AG04449 (cell line): ENCODE data around the gene SLTM.
"Not testable (repeated sequence)": the region's sequence is repeated elsewhere in the genome, so short reads cannot be mapped to it uniquely, and the experiment has no call there.

Experiments used
- CTCF ChIA-PET: fragments of 350-600 bp; formaldehyde crosslinking; extraction: SDS; loops from one replicate; lab custom pipeline; 2021; ENCODE audit warnings: antibody characterized with exemption; lab: Yijun Ruan, JAX
- POLR2A ChIA-PET: fragments of 400-600, 350-600 bp; formaldehyde crosslinking; extraction: SDS; loops from one replicate; lab custom pipeline; 2020; ENCODE audit warnings: antibody characterized with exemption, inconsistent platforms; lab: Yijun Ruan, JAX
- DNase-seq: peaks from one replicate; pipeline ENCODE4 v3.0.0-alpha.2; 2010; ENCODE audit warnings: low read depth, low spot score
- H3K4me3 ChIP-seq: 2 replicates; pipeline ENCODE4 v1.5.1; 2011; ENCODE audit warnings: low read depth, mild to moderate bottlenecking, control low read depth, low read length
- CTCF ChIP-seq: IDR thresholded peaks from one replicate; pipeline ENCODE4 v1.5.1; 2011; ENCODE audit warnings: mild to moderate bottlenecking, moderate library complexity, low read length, control low read depth, inconsistent platforms; ENCODE audit not compliant: insufficient read depth; ENCODE audit errors: missing control alignments

The SLTM gene

GRCh38 chr15:58952751-58953150 lies 19.3 kb upstream of the SLTM start:
- CTCF ChIA-PET = interaction anchor here (1.7 to 1.8 kb wide), 2 partner anchors 18 to 576 kb away, joined by 4 to 6 read pairs; no protein-coding TSS in a partner anchor
- POLR2A ChIA-PET = interaction anchor here (1.3 kb wide), 1 partner anchor 9 kb away, joined by 4 read pairs; no protein-coding TSS in a partner anchor
- no peak for DNase-seq
- H3K4me3 ChIP-seq = no peak overlapping the region
- no peak for TF ChIP-seq CTCF

- no peak for TF ChIP-seq CTCF
- peak; percentile 40 for DNase-seq
- POLR2A ChIA-PET = no interaction called here
- CTCF ChIA-PET = interaction anchor here (0.8 to 1.7 kb wide), 2 partner anchors 542 to 577 kb away, joined by 3 to 6 read pairs; no protein-coding TSS in a partner anchor
- no peak overlapping the region for H3K4me3 ChIP-seq
Measured at GRCh38 chr15:58951388-58952007, 18.0 kb upstream of the SLTM start.

- CTCF ChIA-PET = no interaction called here
- H3K4me3 ChIP-seq = no peak overlapping the region
- DNase-seq = no peak
- POLR2A ChIA-PET = no interaction called here
- TF ChIP-seq CTCF = no peak
Measured at GRCh38 chr15:58947179-58947578, 13.7 kb upstream of the SLTM start.

GRCh38 chr15:58934974-58935373 lies 1.5 kb upstream of the SLTM start:
- POLR2A ChIA-PET = not testable (repeated sequence)
- CTCF ChIA-PET = interaction anchor here (0.9 to 2.0 kb wide), 3 partner anchors 18 to 114 kb away, joined by 3 to 4 read pairs (median 3); no protein-coding TSS in a partner anchor

GRCh38 chr15:58934521-58934920 lies 1.0 kb upstream of the SLTM start:
- ChIA-PET POLR2A (no interaction called here), CTCF (interaction anchor here (0.9 to 2.0 kb wide), 4 partner anchors 14 to 114 kb away, joined by 3 to 4 read pairs (median 3); no protein-coding TSS in a partner anchor)
- no peak for DNase-seq
- no peak overlapping the region for H3K4me3 ChIP-seq
- no peak for TF ChIP-seq CTCF

More at GRCh38 chr15:58934974-58935373, 1.5 kb upstream of the SLTM start:
- H3K4me3 ChIP-seq, DNase-seq: not testable (repeated sequence)

- no peak for DNase-seq
- POLR2A ChIA-PET = no interaction called here
- H3K4me3 ChIP-seq = peak overlapping the region; percentile 80
- CTCF ChIA-PET = interaction anchor here (0.9 to 2.0 kb wide), 4 partner anchors 14 to 114 kb away, joined by 3 to 4 read pairs (median 3); no protein-coding TSS in a partner anchor
- TF ChIP-seq CTCF = no peak
Measured at GRCh38 chr15:58934114-58934447, 602 bp upstream of the SLTM start.
